ENCODE results near the gene USP16.
"Not testable (repeated sequence)": the region's sequence is repeated elsewhere in the genome, so short reads cannot be mapped to it uniquely, and the experiment has no call there.

The USP16 gene

GRCh38 chr21:29072873-29073221, 48.4 kb downstream of the USP16 start:
- H3K4me1 Mint-ChIP-seq, result peaks cover 52% of the 10 kb centered on the region
- H3K4me3 Mint-ChIP-seq, result peak overlapping the region; percentile 99 to 100
- no peaks in the 10 kb centered on the region for H3K27me3 Mint-ChIP-seq
- DNase-seq (no peak), ATAC-seq (no peak)
- H3K9me3 Mint-ChIP-seq, result no peaks in the 10 kb centered on the region
- peak overlapping the region; percentile 99 to 100 for H3K27ac Mint-ChIP-seq

GRCh38 chr21:29073222-29074006, 48.9 kb downstream of the USP16 start, which contains the start of gene CCT8:
Gene CCT8 (minus strand): TSS chr21:29073648. CDS start chr21:29073590, 58 bp downstream.
- Mint-ChIP-seq H3K27me3 (no peaks in the 10 kb centered on the region), H3K4me3 (peak within 1 kb of the TSS; percentile 99 to 100), H3K27ac (peak within 1 kb of the TSS; percentile 99 to 100), H3K4me1 (peaks cover 56% of the 10 kb centered on the region), H3K9me3 (no peaks in the 10 kb centered on the region)
- ATAC-seq, result peak; percentile 92
- DNase-seq, result peak; percentile 97 to 99

GRCh38 chr21:29074007-29074376, 49.5 kb downstream of the USP16 start:
- no peak for DNase-seq
- no peaks in the 10 kb centered on the region for H3K27me3 Mint-ChIP-seq
- no peaks in the 10 kb centered on the region for H3K9me3 Mint-ChIP-seq
- peak overlapping the region; percentile 99 to 100 for H3K4me3 Mint-ChIP-seq
- peaks cover 61% of the 10 kb centered on the region for H3K4me1 Mint-ChIP-seq
- ATAC-seq, result peak; percentile 27
- peak overlapping the region; percentile 99 to 100 for H3K27ac Mint-ChIP-seq

GRCh38 chr21:29074783-29075182, 50.3 kb downstream of the USP16 start:
- Mint-ChIP-seq H3K9me3 (no peaks in the 10 kb centered on the region), H3K27ac (no peak overlapping the region), H3K4me3 (peak overlapping the region in 1 of 2 donors; percentile 64), H3K4me1 (peaks cover 69% of the 10 kb centered on the region), H3K27me3 (no peaks in the 10 kb centered on the region)
- ATAC-seq, result no peak
- DNase-seq, result no peak

- no peak for DNase-seq
- no peaks in the 10 kb centered on the region for H3K9me3 Mint-ChIP-seq
- H3K27me3 Mint-ChIP-seq, result no peaks in the 10 kb centered on the region
- H3K4me1 Mint-ChIP-seq, result peaks cover 80% of the 10 kb centered on the region
- peak overlapping the region; percentile 88 to 97 for H3K27ac Mint-ChIP-seq
- H3K4me3 Mint-ChIP-seq, result peak overlapping the region; percentile 85 to 89
- no peak for ATAC-seq
Observed at GRCh38 chr21:29075706-29076466, 51.4 kb downstream of the USP16 start.

GRCh38 chr21:29076731-29077640, 52.5 kb downstream of the USP16 start:
- ATAC-seq, H3K27me3 Mint-ChIP-seq, H3K9me3 Mint-ChIP-seq: not testable (repeated sequence)
- DNase-seq, result peak; percentile 78 to 88
- peak overlapping the region; percentile 85 to 89 for H3K4me3 Mint-ChIP-seq
- H3K4me1 Mint-ChIP-seq, result peaks cover 75% of the 10 kb centered on the region
- peak overlapping the region; percentile 95 to 97 for H3K27ac Mint-ChIP-seq

GRCh38 chr21:29077651-29078090, 53.2 kb downstream of the USP16 start:
- Mint-ChIP-seq H3K27ac (peak overlapping the region; percentile 95 to 97), H3K9me3 (no peaks in the 10 kb centered on the region), H3K4me1 (peaks cover 68% of the 10 kb centered on the region), H3K4me3 (peak overlapping the region; percentile 85 to 89), H3K27me3 (no peaks in the 10 kb centered on the region)
- DNase-seq, result peak in 1 of 2 donors; percentile 30
- ATAC-seq, result no peak

- Mint-ChIP-seq H3K27me3 (no peaks in the 10 kb centered on the region), H3K4me1 (peaks cover 69% of the 10 kb centered on the region), H3K27ac (peak overlapping the region; percentile 93 to 97), H3K9me3 (no peaks in the 10 kb centered on the region), H3K4me3 (peak overlapping the region; percentile 85 to 89)
- ATAC-seq (peak; percentile 85), DNase-seq (peak; percentile 67 to 82)
Observed at GRCh38 chr21:29078869-29079767, 54.6 kb downstream of the USP16 start.

GRCh38 chr21:29080454-29080941, 56.0 kb downstream of the USP16 start:
- Mint-ChIP-seq H3K9me3 (no peaks in the 10 kb centered on the region), H3K27ac (peak overlapping the region; percentile 93 to 97), H3K4me3 (peak overlapping the region; percentile 85 to 89), H3K4me1 (peaks cover 61% of the 10 kb centered on the region), H3K27me3 (no peaks in the 10 kb centered on the region)
- DNase-seq, result peak in 1 of 2 donors; percentile 24
- no peak for ATAC-seq

- Mint-ChIP-seq H3K27ac (no peak overlapping the region), H3K4me1 (peaks cover 43% of the 10 kb centered on the region), H3K9me3 (no peaks in the 10 kb centered on the region)
Observed at GRCh38 chr21:29082046-29082815, 57.8 kb downstream of the USP16 start.

GRCh38 chr21:29083306-29083705, 58.8 kb downstream of the USP16 start:
- H3K27ac Mint-ChIP-seq, result no peak overlapping the region
- ATAC-seq, result no peak

More at GRCh38 chr21:29082046-29082815, 57.8 kb downstream of the USP16 start:
- H3K4me3 Mint-ChIP-seq, result no peak overlapping the region
- no peaks in the 10 kb centered on the region for H3K27me3 Mint-ChIP-seq
- DNase-seq (no peak), ATAC-seq (no peak)

GRCh38 chr21:29084372-29084771, 59.9 kb downstream of the USP16 start:
- Mint-ChIP-seq H3K4me3 (no peak overlapping the region), H3K27me3 (no peaks in the 10 kb centered on the region), H3K9me3 (no peaks in the 10 kb centered on the region), H3K27ac (no peak overlapping the region), H3K4me1 (peaks cover 25% of the 10 kb centered on the region)
- ATAC-seq (no peak), DNase-seq (no peak)

More at GRCh38 chr21:29083306-29083705, 58.8 kb downstream of the USP16 start:
- H3K4me1 Mint-ChIP-seq, result peaks cover 35% of the 10 kb centered on the region
- DNase-seq, result no peak
- H3K4me3 Mint-ChIP-seq, result no peak overlapping the region
- H3K27me3 Mint-ChIP-seq, result no peaks in the 10 kb centered on the region
- no peaks in the 10 kb centered on the region for H3K9me3 Mint-ChIP-seq

GRCh38 chr21:29085106-29085752, 60.8 kb downstream of the USP16 start:
- Mint-ChIP-seq H3K9me3 (no peaks in the 10 kb centered on the region), H3K4me1 (peaks cover 16% of the 10 kb centered on the region), H3K4me3 (no peak overlapping the region), H3K27ac (no peak overlapping the region), H3K27me3 (no peaks in the 10 kb centered on the region)
- no peak for ATAC-seq
- DNase-seq, result no peak

Data from stimulated activated naive CD8-positive, alpha-beta T cell treated with anti-CD3 and anti-CD28 coated beads, Interleukin-15, amount 100 ng/mL, for 72 hours (primary cell).